HepG2 (cell line): ENCODE results near the gene SLC35F1. TPM values are rescaled to one million over a fixed set of nuclear protein-coding genes. Genes with fewer than 3 reads are reported as not detected.

Source experiments
- ATAC-seq: fragments of 200-7000 bp; cut with Tn5 transposase; 3 replicates; pipeline ENCODE4 v1.9.1; 2020; ENCODE audit warnings: mild to moderate bottlenecking, moderate library complexity
- BruUV-seq: library from RNA; stranded (reverse); fragments of 400-500 nt; replicated peaks from 2 replicates; lab custom pipeline; 2021; lab: Mats Ljungman, UMichigan
- CTCF ChIA-PET: fragments of 300-600 bp; formaldehyde crosslinking; extraction: SDS; loops from one replicate; lab custom pipeline; 2021; ENCODE audit warnings: low total read pairs, inconsistent platforms, low intra/inter-chr PET ratio; lab: Yijun Ruan, JAX
- POLR2A ChIA-PET: fragments of 350-600 bp; sonication (Branson Sonifier 250); formaldehyde crosslinking; loops from one replicate; lab custom pipeline; 2020; ENCODE audit warnings: antibody characterized with exemption, inconsistent platforms; lab: Yijun Ruan, JAX
- DNase-seq: peaks from one replicate; pipeline ENCODE4 v3.0.0-alpha.2; 2015; ENCODE audit warnings: low spot score
- FAIRE-seq: peaks from 3 replicates; lab custom pipeline; 2011; peaks lifted over from hg19 to GRCh38; lab: Jason Lieb, UNC
- H2AFZ ChIP-seq: one replicate; pipeline ENCODE4 v1.6.1; 2011; ENCODE audit warnings: low read length, inconsistent platforms
- H3K27ac ChIP-seq: fragments of 300-600 bp; 3 replicates; pipeline ENCODE4 v1.8.0; 2011; ENCODE audit warnings: mixed run types, mild to moderate bottlenecking, mixed read lengths, low read length, inconsistent platforms; ENCODE audit not compliant: insufficient read depth; ENCODE audit errors: extremely low read length
- H3K27me3 ChIP-seq, 2 experiments: fragments of 200-600 bp in 1 of 2; 2 replicates in 1 of 2; 3 replicates in 1 of 2; pipeline versions ENCODE4 v1.6.0 to v1.8.0; 2011; ENCODE audit warnings: low read length in 2 of 2, mild to moderate bottlenecking in 2 of 2, moderate library complexity in 2 of 2, inconsistent platforms in 1 of 2; ENCODE audit not compliant: insufficient read depth in 2 of 2, control insufficient read depth in 1 of 2
- H3K36me3 ChIP-seq, 2 experiments: fragments of 200-600 bp in 1 of 2; replicated peaks in 1 of 2; 2 replicates in 1 of 2; 3 replicates in 1 of 2; pipeline versions ENCODE4 v1.5.1 to v1.8.0; 2011; ENCODE audit warnings: low read length in 2 of 2, inconsistent platforms in 1 of 2; ENCODE audit not compliant: insufficient read depth in 2 of 2, control insufficient read depth in 1 of 2
- H3K4me1 ChIP-seq: 2 replicates; pipeline ENCODE4 v1.5.1; 2012; ENCODE audit warnings: low read length, inconsistent platforms; ENCODE audit not compliant: insufficient read depth
- H3K4me2 ChIP-seq: 2 replicates; pipeline ENCODE4 v1.6.0; 2011; ENCODE audit warnings: low read depth, low read length, inconsistent platforms
- H3K4me3 ChIP-seq, 3 experiments: fragments of 200-600 bp in 1 of 3; sonication (generic), shearing (Covaris generic) in 1 of 3; replicated peaks in 1 of 3; 2 replicates each; pipeline ENCODE4 v1.5.1; 2011 to 2016; ENCODE audit warnings: low read length in 3 of 3, inconsistent platforms in 2 of 3, low read depth in 2 of 3, mild to moderate bottlenecking in 2 of 3, control low read depth in 1 of 3, mixed read lengths in 1 of 3; ENCODE audit not compliant: insufficient read depth in 1 of 3
- H3K79me2 ChIP-seq: one replicate; pipeline ENCODE4 v1.6.1; 2011; ENCODE audit warnings: low read length, inconsistent platforms; ENCODE audit not compliant: insufficient read depth
- H3K9ac ChIP-seq: 2 replicates; pipeline ENCODE4 v1.6.0; 2011; ENCODE audit warnings: mild to moderate bottlenecking, low read depth, low read length, inconsistent platforms; ENCODE audit not compliant: insufficient read depth
- H3K9me3 ChIP-seq: 2 replicates; pipeline ENCODE4 v1.5.1; 2012; ENCODE audit warnings: mild to moderate bottlenecking, low read length
- H4K20me1 ChIP-seq: 2 replicates; pipeline ENCODE4 v1.6.0; 2011; ENCODE audit warnings: inconsistent platforms, mild to moderate bottlenecking, low read length, moderate library complexity; ENCODE audit not compliant: insufficient read depth
- BRF2 ChIP-seq: sonication (generic); formaldehyde crosslinking; IDR thresholded peaks from 2 replicates; pipeline ENCODE4 v1.8.1; 2022; ENCODE audit warnings: mild to moderate bottlenecking, missing genetic modification reagents
- CREB1 ChIP-seq, 2 experiments: fragments of 450-650 bp in 1 of 2; IDR thresholded peaks; 2 replicates each; pipeline ENCODE4 v1.6.1; 2016 to 2017; ENCODE audit warnings: control low read depth in 1 of 2, mild to moderate bottlenecking in 1 of 2, missing compliant biosample characterization in 1 of 2, missing genetic modification characterization in 1 of 2
- GATAD1 ChIP-seq: IDR thresholded peaks from 2 replicates; pipeline ENCODE4 v1.6.1; 2016; ENCODE audit warnings: missing genetic modification reagents, missing compliant biosample characterization
- HIC2 ChIP-seq: sonication (generic); formaldehyde crosslinking; IDR thresholded peaks from 2 replicates; pipeline ENCODE4 v1.9.0; 2022; ENCODE audit warnings: low read depth, missing genetic modification reagents
- ISX ChIP-seq: sonication (generic); formaldehyde crosslinking; conservative IDR thresholded peaks from 2 replicates; pipeline ENCODE4 v1.5.0; 2020; ENCODE audit warnings: missing genetic modification reagents
- MTERF4 ChIP-seq: sonication (generic); formaldehyde crosslinking; IDR thresholded peaks from 2 replicates; pipeline ENCODE4 v1.8.0; 2023; ENCODE audit warnings: mild to moderate bottlenecking, missing genetic modification reagents
- NFE2 ChIP-seq: sonication (generic); formaldehyde crosslinking; IDR thresholded peaks from 2 replicates; pipeline ENCODE4 v1.4.0; 2020; ENCODE audit warnings: missing genetic modification reagents
- PCBP2 ChIP-seq: fragments of 200-400 bp; formaldehyde crosslinking; optimal IDR thresholded peaks from 2 replicates; pipeline ENCODE3; 2018; ENCODE audit warnings: low read length, low read depth; ENCODE audit not compliant: poor library complexity, severe bottlenecking
- PHF5A ChIP-seq: IDR thresholded peaks from one replicate; pipeline ENCODE4 v1.6.1; 2018; ENCODE audit warnings: low read depth, missing genetic modification reagents; ENCODE audit not compliant: unreplicated experiment
- RAD21 ChIP-seq: fragments of 450-650 bp; formaldehyde crosslinking; IDR thresholded peaks from 2 replicates; pipeline ENCODE4 v1.5.0; 2020; ENCODE audit warnings: mild to moderate bottlenecking
- RBM39 ChIP-seq: fragments of 200-400 bp; formaldehyde crosslinking; IDR thresholded peaks from one replicate; pipeline ENCODE4 v1.6.1; 2018; ENCODE audit warnings: antibody characterized with exemption, mild to moderate bottlenecking, low read depth, low read length; ENCODE audit not compliant: poor library complexity, severe bottlenecking
- SATB2 ChIP-seq: sonication (generic); formaldehyde crosslinking; IDR thresholded peaks from 2 replicates; pipeline ENCODE4 v1.5.0; 2020; ENCODE audit warnings: missing genetic modification reagents
- SMC3 ChIP-seq: IDR thresholded peaks from 2 replicates; pipeline ENCODE4 v1.6.1; 2011; ENCODE audit warnings: low read length, improper control_type of control experiment
- SRSF4 ChIP-seq: fragments of 200-400 bp; formaldehyde crosslinking; IDR thresholded peaks from one replicate; pipeline ENCODE4 v1.6.1; 2018; ENCODE audit warnings: mild to moderate bottlenecking, low read depth, low read length, moderate library complexity; ENCODE audit not compliant: poor library complexity, severe bottlenecking
- XBP1 ChIP-seq: sonication (generic); formaldehyde crosslinking; IDR thresholded peaks from 2 replicates; pipeline ENCODE4 v1.5.0; 2020; ENCODE audit warnings: missing genetic modification reagents
- ZNF143 ChIP-seq: sonication (generic); formaldehyde crosslinking; IDR thresholded peaks from 2 replicates; pipeline ENCODE4 v1.4.0; 2020; ENCODE audit warnings: missing genetic modification reagents
- ZNF3 ChIP-seq: IDR thresholded peaks from 2 replicates; pipeline ENCODE4 v1.7.0; 2017; ENCODE audit warnings: inconsistent platforms
- ZNF326 ChIP-seq: sonication (generic); formaldehyde crosslinking; IDR thresholded peaks from 2 replicates; pipeline ENCODE4 v1.4.0; 2020; ENCODE audit warnings: missing genetic modification reagents, borderline replicate concordance
- ZNF496 ChIP-seq: sonication (generic); formaldehyde crosslinking; IDR thresholded peaks from 2 replicates; pipeline ENCODE4 v1.8.1; 2023; ENCODE audit warnings: mild to moderate bottlenecking, moderate library complexity, missing genetic modification reagents; ENCODE audit not compliant: insufficient replicate concordance
- ZNF549 ChIP-seq: sonication (generic); formaldehyde crosslinking; IDR thresholded peaks from 2 replicates; pipeline ENCODE4 v1.5.0; 2020; ENCODE audit warnings: missing genetic modification reagents
- ZNF768 ChIP-seq: sonication (generic); formaldehyde crosslinking; IDR thresholded peaks from 2 replicates; pipeline ENCODE4 v1.4.0; 2020; ENCODE audit warnings: missing genetic modification reagents
- ZNF83 ChIP-seq: sonication (generic); formaldehyde crosslinking; IDR thresholded peaks from 2 replicates; pipeline ENCODE4 v1.4.0; 2020; ENCODE audit warnings: missing genetic modification reagents, mild to moderate bottlenecking, borderline replicate concordance
- WGBS: methylation state at CpG from one replicate; pipeline ENCODE4 v1.1.6; 2017; ENCODE audit warnings: low lambda C conversion rate; 5-methylcytosine and 5-hydroxymethylcytosine counted together
- in situ Hi-C: cut with HindIII; loops from 2 replicates; pipeline ENCODE4 v1.10.0; 2017; ENCODE audit warnings: low pct_unique_long_range_greater_than_20kb; ENCODE audit not compliant: extremely low pct_ligation_motif_present
- intact Hi-C: fragments of 100-400 bp; cut with micrococcal nuclease; formaldehyde crosslinking; loops from one replicate; pipeline ENCODE4 v1.10.0; 2022; ENCODE audit not compliant: unreplicated experiment
- polyA plus RNA-seq, 8 experiments: library from polyadenylated mRNA; depleted of rRNA in 3 of 8; stranded (reverse) in 7 of 8; unstranded in 1 of 8; fragments of >200 nt; fragmentation: Illumina TruSeq in 4 of 8; extraction: Trizol in 4 of 8; gene quantifications; 2 replicates each; pipeline versions ENCODE4 v1.2.1 to v1.2.3, GENCODE V29; 2011 to 2016; ENCODE audit warnings: low read depth in 4 of 8, missing spikeins in 1 of 8, mixed read lengths in 1 of 8; ENCODE audit not compliant: insufficient read depth in 1 of 8
- total RNA-seq, 5 experiments: library from RNA; depleted of rRNA; stranded (reverse); fragments of >200 nt; fragmentation: Illumina TruSeq; extraction: Trizol; gene quantifications; 2 replicates each; pipeline ENCODE4 v1.2.3, GENCODE V29; 2016; ENCODE audit warnings: low read depth in 1 of 5

SLC35F1 gene
- total and polyA plus RNA-seq, 2 of the 13 experiments (the other 11 are each of a cell fraction or from before 2014, with no cell fraction given): 0.01 TPM; not detected in 1

GRCh38 chr6:117976030-117976651 lies 69.1 kb downstream of the SLC35F1 start:
- in situ Hi-C loops: loop anchor here (25.0 kb wide), 1 partner anchor 611 kb away; no protein-coding TSS in a partner anchor
- H3K9me3 ChIP-seq: peaks cover 11% of the 10 kb centered on the region
- intact Hi-C loops: loop anchor here (1.0 kb wide), 3 partner anchors 288 to 604 kb away; no protein-coding TSS in a partner anchor
- TF ChIP-seq ZNF326 (no peak), GATAD1 (CRISPR knock-in tag) (no peak), NFE2 (CRISPR knock-in tag) (no peak), PHF5A (no peak), ZNF83 (no peak), SATB2 (CRISPR knock-in tag) (no peak), SMC3 (peak; percentile 81), BRF2 (CRISPR knock-in tag) (no peak), ZNF549 (CRISPR knock-in tag) (no peak), XBP1 (CRISPR knock-in tag) (no peak), ZNF143 (CRISPR knock-in tag) (no peak), PCBP2 (no peak), ISX (CRISPR knock-in tag) (no peak), MTERF4 (CRISPR knock-in tag) (no peak), ZNF768 (no peak), RAD21 (CRISPR knock-in tag) (peak; percentile 38; the same call in 1 of the 2 replicates), HIC2 (CRISPR knock-in tag) (no peak), ZNF496 (CRISPR knock-in tag) (no peak), RBM39 (no peak), ZNF3 (CRISPR knock-in tag) (no peak), CREB1 (IDR thresholded peaks at IDR 0.05) (no peak), CREB1 (CRISPR knock-in tag; IDR thresholded peaks at IDR 0.05) (0 out of 2 replicates have a peak, but pooled peaks have one; percentile 11), SRSF4 (no peak)

More at GRCh38 chr6:117976030-117976651, 69.1 kb downstream of the SLC35F1 start:
- Histone ChIP-seq H3K4me1 (no peaks in the 10 kb centered on the region), H3K79me2 (no peaks in the 10 kb centered on the region), H3K4me2 (no peak overlapping the region), H3K27me3 (no peaks in the 10 kb centered on the region), H3K4me3 (no peak overlapping the region), H2AFZ (no peak overlapping the region), H4K20me1 (no peaks in the 10 kb centered on the region), H3K27ac (no peak overlapping the region), H3K9ac (no peak overlapping the region), H3K36me3 (no peaks in the 10 kb centered on the region)
- WGBS: 1% methylated on average over 2 of the region's 2 CpGs
- DNase-seq (peak; percentile 61), FAIRE-seq (peak; percentile 63), ATAC-seq (peak; percentile 71; the same call in 2 of the 3 replicates)
- CTCF ChIA-PET: interaction anchor here (0.8 to 3.4 kb wide), 4 partner anchors 533 to 643 kb away, joined by 5 to 25 read pairs (median 7); no protein-coding TSS in a partner anchor
- no TSS peak for BruUV-seq
- POLR2A ChIA-PET: no interaction called here
